ENCODE data around the gene GBGT1. TPM values are rescaled to one million over a fixed set of nuclear protein-coding genes. Genes with fewer than 3 reads are reported as not detected.
A peak's percentile ranks its signal among the peaks of the same experiment; 100 is the strongest.

GBGT1 gene
- total RNA-seq, 1 experiment from 2014 or later = 1.2 TPM

DNA sequence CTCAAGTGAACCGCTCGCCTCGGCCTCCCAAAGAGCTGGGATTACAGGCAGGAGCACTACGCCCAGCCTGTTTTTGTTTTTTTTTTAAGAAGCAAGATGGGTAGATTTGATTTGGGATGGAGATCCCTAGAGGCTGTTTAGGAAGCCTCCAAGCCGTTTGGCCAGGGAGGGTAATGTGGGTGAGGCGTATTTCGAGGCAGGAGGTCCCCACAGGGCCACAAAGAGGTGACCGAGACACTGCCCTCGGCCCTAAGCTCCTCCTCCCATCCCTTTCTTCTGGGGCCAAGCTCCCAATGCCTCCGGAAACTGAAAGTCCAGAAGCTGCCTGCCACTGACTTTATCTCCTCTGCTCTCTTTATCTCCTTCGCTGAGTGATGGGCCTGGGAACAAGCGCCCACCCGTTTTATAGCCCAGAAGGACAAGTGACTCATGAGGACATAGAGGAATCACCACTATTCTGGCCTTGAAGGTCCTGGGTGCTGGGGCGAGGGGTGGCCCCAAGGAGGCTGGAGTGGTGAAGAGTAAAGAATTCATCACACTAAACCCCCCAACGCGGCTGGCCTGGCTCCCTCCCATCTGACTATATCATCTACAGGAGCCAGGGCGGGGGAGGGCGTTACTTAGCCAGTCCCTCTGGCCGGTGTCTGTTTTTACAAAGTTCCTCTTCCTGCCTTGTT, 40.6 kb downstream of the GBGT1 start:
- Histone ChIP-seq H3K4me1 (peaks cover 38% of the 10 kb centered on the region), H3K36me3 (no peaks in the 10 kb centered on the region), H3K9me3 (replicated peaks) (no peaks in the 10 kb centered on the region), H3K27ac (no peak overlapping the region), H3K4me3 (no peak overlapping the region), H3K27me3 (no peaks in the 10 kb centered on the region)
- no peak for DNase-seq

DNA sequence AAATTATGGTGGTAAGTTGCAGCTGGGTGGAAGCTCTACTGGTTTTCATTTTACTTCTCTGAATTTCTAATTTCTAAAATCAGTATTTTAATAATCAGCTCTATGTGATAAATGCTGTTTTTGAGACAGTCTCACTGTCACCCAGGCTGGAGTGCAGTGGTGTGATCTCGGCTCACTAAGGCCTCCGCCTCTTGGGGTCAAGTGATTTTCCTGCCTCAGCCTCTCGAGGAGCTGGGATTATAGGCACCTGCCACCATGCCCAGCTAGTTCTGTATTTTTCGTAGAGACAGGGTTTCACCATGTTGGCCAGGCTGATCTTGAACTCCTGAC, 41.1 kb downstream of the GBGT1 start:
- Histone ChIP-seq H3K36me3 (no peaks in the 10 kb centered on the region), H3K4me1 (peaks cover 37% of the 10 kb centered on the region), H3K9me3 (replicated peaks) (no peaks in the 10 kb centered on the region), H3K4me3 (no peak overlapping the region), H3K27me3 (no peaks in the 10 kb centered on the region), H3K27ac (no peak overlapping the region)
- DNase-seq = no peak

DNA sequence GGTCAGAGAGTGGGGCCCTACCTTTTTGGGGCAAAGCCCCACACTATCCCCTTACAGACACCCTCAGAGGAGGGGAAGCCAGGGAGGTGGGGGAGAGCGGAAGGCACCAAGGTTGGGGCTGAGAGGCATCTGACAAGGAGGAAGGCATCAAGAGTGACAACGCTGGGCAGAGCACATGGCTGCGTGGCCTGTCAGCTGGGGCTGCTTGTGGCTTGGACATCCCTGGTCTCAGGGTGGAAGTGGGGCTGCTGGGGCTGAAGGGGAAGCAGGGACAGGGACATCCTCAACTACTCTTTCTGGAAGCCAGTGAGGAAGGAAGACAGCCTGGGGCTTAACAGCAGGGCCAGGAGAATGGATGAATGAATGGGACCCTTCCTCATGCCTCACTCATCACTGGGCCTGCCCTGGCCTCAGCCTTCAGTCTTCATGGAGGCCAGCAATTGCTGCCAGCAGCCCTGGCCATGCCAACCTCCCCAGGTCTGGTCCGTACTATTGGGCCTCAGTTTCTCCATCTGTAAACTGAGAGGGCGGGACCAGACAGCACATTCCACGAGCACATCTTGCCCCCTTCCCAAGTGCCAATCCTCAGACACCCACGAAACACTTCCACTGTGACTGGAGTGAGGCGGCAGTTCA, 41.7 kb downstream of the GBGT1 start:
- no peak for DNase-seq
- no peaks in the 10 kb centered on the region for H3K27me3 ChIP-seq
- H3K27ac ChIP-seq = no peak overlapping the region
- no peaks in the 10 kb centered on the region for H3K36me3 ChIP-seq
- H3K9me3 ChIP-seq (replicated peaks) = no peaks in the 10 kb centered on the region
- H3K4me1 ChIP-seq = peaks cover 31% of the 10 kb centered on the region
- no peak overlapping the region for H3K4me3 ChIP-seq

DNA sequence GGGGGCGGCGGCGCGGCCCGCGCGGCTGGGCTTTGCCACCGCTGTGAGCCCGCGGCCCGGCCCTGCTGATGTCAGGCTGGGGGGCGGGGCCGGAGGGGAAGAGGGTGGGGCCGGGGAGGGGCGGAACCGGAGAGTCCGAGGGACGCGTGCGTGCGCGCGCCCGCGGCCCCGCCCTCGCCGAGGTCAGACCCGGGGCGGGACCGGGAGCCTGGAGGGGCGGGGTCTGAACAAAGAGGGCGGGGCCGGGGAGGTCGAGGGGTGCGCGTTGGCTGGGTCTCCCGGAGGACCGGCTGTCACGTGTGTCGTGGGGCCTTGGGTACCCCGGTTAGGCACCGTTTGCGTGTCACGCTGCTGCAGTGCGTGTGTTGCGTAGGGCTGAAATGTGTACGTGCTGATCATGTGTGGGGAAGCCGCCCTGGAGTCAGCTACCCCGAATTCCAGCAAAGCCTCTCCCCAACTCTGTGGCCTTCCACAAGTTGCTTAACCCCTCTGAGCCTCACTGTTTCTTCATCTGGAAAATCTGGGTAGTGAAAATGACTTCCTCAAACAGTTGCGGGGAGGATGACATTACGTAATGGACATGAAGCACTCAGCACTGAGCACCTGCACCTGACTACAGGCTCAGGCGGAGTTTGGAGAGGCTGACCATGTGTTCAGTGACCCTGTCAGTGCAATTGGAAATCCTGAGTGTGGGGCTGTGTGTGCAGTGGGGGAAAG, 42.4 kb downstream of the GBGT1 start, which contains the start of gene RALGDS:
RALGDS (minus strand) TSS at position 43 of the 717 bp plus-strand sequence. CDS start 86 bp downstream, outside the sequence.
- DNase-seq = peak; percentile 89 to 93
- no peak within 1 kb of the TSS for H3K27ac ChIP-seq

DNA sequence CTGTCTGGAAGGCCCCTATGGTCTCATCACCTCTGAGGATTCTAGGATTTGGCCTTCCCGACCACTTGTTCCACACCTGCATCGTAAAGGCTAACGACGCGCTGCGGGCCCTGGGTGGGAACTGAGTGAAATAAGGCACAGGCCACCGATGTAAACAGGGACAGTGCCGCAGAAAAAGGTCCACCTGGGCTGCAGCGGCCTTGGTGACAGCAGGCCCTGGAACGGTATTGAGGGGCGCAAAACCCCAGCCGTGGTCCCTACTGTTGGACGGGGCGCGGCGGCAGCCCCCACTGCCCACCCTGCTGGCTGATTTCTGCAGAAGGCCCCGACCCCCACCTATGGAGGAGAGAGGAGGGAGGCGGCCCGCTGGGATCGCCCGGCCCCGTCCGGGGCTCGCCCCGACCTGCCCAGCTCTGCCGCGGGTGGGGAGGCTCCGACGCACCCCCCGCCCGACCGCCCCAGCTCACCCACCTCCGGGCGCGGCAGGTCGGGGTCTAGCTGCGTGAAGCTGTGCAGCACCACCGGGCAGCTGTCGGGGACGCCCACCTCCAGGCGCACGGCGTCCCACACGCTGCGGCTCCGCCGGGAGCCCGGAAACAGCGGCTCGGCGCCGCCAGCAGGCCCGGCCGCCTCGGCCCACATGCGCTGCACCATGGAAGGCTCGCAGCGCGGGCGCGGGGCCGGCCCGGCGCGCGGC, 43.1 kb downstream of the GBGT1 start:
- no peaks in the 10 kb centered on the region for H3K27me3 ChIP-seq
- peak overlapping the region; percentile 65 for H3K4me3 ChIP-seq
- peak in 1 of 2 experiments; percentile 42 for DNase-seq
- H3K9me3 ChIP-seq (replicated peaks) = no peaks in the 10 kb centered on the region
- peaks cover 21% of the 10 kb centered on the region for H3K4me1 ChIP-seq
- H3K36me3 ChIP-seq = no peaks in the 10 kb centered on the region
- no peak overlapping the region for H3K27ac ChIP-seq

More for the DNA sequence above, 42.4 kb downstream of the GBGT1 start, which contains the start of gene RALGDS:
- Histone ChIP-seq H3K9me3 (replicated peaks) (no peaks in the 10 kb centered on the region), H3K4me1 (peaks cover 24% of the 10 kb centered on the region), H3K4me3 (peak within 1 kb of the TSS; percentile 65), H3K27me3 (no peaks in the 10 kb centered on the region), H3K36me3 (no peaks in the 10 kb centered on the region)

DNA sequence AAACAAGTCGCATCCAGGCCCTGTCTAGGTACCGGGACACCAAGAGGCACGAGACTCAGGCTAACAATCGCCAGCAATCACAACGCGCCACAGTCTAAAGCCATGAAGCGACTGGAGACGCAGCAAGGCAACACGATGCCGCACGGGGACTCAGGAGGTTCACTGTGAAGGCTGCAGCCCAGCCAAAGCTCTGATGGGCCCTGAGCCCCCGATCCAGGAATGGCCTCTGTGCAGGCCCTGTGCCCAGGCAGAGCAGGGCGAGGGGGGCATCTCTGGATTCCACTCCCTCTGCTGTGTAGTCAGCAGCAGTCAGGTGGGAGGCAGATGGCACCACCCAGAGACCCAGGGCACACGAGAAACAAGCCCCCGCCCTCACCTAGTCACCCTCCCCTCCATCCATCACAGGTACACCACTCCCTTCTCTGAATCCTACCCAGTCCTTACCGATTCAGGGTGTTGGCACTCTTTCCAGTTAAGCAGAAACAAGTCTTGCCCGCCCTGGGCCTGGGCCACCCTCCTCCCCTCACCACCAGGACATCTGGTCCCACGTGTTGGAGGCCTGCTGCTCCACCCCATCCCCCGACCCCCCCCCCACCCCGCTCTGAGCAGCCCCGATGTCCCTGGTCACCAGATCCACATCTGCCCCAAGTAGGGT, 43.7 kb downstream of the GBGT1 start:
- DNase-seq = peak in 1 of 2 experiments; percentile 46
- no peaks in the 10 kb centered on the region for H3K27me3 ChIP-seq
- H3K4me3 ChIP-seq = peak overlapping the region; percentile 65
- H3K9me3 ChIP-seq (replicated peaks) = no peaks in the 10 kb centered on the region
- no peak overlapping the region for H3K27ac ChIP-seq
- H3K4me1 ChIP-seq = peaks cover 19% of the 10 kb centered on the region
- H3K36me3 ChIP-seq = no peaks in the 10 kb centered on the region

DNA sequence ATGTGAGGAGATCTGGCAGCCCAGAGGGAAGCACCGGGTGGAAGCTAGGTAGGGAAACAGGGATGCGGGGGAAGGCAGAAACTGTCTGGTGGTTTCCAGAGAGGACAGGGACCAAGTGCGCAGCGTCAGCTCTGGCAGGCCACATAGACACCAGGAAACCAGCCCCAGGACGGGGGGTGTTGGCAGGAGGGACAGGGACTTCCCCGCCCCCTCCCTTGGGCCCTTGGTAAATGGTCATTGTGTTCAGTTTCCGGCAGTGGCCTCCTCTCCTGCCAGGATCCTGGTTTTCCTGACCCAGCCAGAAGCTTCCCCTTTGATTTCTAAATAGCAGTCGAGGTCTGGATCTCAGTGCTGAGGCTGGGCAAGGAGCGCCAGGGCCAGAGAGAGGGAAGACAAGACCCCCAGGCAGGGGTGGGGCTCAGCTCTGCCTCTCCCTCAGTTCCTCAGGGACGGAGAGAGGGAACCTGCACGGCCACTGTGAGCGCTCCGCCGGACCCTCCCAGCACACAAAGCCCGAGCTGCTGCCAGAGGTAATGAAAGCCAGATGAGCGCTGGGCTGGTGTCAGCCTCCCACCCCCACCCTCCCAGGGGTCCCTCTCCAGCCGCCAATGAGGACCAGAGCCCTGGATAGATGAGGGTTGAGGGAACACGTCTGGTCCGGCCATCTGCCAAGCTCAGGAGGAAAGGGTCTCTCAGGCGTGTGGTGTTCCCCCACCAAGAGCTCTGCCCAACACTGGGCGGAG, 44.4 kb downstream of the GBGT1 start:
- Histone ChIP-seq H3K4me1 (peaks cover 26% of the 10 kb centered on the region), H3K27ac (no peak overlapping the region)
- DNase-seq = no peak

DNA sequence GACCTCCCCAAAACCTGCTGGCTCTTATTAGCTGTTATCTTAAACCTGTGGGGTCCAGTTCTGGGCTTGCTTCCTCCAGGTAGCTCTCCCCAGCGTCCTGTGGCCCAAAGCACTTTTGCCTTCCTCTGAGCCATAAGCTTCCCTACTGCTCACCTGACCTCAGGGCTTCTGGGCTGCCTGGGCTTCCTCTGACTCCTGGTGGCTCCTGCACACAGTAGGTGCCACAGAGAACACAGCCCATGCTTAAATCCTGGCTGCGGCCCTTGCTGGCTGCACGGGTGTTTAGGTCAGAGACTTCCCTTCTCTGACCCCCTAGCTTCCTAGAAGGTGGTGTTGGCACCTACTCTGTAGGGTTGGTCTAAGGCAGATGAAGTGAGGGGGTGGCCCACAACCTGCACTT, 45.1 kb downstream of the GBGT1 start:
- H3K36me3 ChIP-seq = no peaks in the 10 kb centered on the region
- no peak overlapping the region for H3K4me3 ChIP-seq
- DNase-seq = no peak
- H3K4me1 ChIP-seq = peaks cover 33% of the 10 kb centered on the region
- H3K27me3 ChIP-seq = no peaks in the 10 kb centered on the region
- no peaks in the 10 kb centered on the region for H3K9me3 ChIP-seq (replicated peaks)
- H3K27ac ChIP-seq = no peak overlapping the region

More for the DNA sequence above, 44.4 kb downstream of the GBGT1 start:
- H3K4me3 ChIP-seq = peak overlapping the region; percentile 9; the same call in 1 of the 2 replicates
- H3K9me3 ChIP-seq (replicated peaks) = no peaks in the 10 kb centered on the region
- H3K36me3 ChIP-seq = no peaks in the 10 kb centered on the region
- no peaks in the 10 kb centered on the region for H3K27me3 ChIP-seq

DNA sequence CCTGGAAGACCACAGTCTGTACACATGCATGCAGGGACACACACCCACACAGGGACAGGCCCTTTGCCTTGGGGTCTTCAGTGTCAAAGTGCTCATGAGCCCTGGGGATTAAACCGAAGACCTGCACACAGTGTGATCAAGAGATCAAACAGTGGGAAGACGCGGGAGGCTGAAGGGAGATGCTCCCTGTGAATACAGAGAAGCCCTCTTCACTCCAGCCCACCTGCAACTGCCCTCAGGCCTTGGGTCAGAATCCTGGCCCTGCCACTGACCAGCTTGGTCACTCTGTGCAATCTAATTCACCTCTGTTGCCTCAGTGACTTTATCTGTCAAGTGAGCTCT, 45.6 kb downstream of the GBGT1 start:
- Histone ChIP-seq H3K4me3 (no peak overlapping the region), H3K36me3 (no peaks in the 10 kb centered on the region), H3K27ac (no peak overlapping the region), H3K4me1 (peaks cover 36% of the 10 kb centered on the region), H3K9me3 (replicated peaks) (no peaks in the 10 kb centered on the region), H3K27me3 (no peaks in the 10 kb centered on the region)
- no peak for DNase-seq

DNA sequence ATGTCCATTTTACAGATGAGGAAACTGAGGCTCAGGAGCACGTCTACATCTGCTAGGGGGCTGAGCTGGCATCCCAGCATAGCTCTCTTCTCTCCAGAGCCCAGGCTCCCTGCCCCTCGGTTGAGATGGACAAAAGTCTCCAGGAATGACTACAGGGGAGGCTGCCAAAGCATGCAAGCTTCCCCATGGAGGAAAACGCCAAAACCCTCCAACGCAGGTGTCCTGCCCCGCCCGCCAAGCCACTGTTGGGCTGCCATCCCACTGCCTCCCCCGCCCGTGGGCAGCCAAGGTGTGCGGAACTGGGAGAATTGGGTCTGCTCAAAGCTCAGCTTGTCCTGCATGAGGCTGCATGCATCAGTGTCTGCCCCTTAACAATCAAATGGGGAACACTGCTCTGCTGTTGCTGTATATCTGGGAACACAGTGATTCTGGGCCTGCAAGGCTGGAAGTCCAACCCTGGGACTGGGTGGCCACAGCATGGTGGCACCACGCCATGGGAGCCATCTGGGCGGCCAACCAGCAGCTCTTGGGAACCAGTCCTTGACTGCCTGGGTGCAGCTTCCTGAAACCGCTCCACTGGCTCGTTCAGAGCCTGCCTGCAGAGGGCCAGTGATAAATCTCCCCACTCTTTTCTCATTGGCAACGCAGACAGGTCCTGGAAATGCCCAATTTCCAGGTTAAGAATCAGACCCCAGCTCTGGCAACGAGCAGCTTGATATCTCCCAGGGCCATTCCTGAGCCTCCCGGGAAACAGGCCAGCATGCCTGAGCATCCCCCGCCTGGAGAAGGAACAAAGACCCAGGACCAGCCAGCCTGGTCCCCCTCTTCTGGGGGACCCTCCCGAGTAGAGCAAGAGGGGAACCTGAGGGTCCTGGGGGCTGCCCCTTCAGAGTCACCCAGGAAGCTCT, 46.2 kb downstream of the GBGT1 start:
- DNase-seq = no peak
- Histone ChIP-seq H3K36me3 (no peaks in the 10 kb centered on the region), H3K27me3 (no peaks in the 10 kb centered on the region), H3K9me3 (replicated peaks) (no peaks in the 10 kb centered on the region), H3K27ac (no peak overlapping the region), H3K4me1 (peaks cover 38% of the 10 kb centered on the region), H3K4me3 (no peak overlapping the region)

DNA sequence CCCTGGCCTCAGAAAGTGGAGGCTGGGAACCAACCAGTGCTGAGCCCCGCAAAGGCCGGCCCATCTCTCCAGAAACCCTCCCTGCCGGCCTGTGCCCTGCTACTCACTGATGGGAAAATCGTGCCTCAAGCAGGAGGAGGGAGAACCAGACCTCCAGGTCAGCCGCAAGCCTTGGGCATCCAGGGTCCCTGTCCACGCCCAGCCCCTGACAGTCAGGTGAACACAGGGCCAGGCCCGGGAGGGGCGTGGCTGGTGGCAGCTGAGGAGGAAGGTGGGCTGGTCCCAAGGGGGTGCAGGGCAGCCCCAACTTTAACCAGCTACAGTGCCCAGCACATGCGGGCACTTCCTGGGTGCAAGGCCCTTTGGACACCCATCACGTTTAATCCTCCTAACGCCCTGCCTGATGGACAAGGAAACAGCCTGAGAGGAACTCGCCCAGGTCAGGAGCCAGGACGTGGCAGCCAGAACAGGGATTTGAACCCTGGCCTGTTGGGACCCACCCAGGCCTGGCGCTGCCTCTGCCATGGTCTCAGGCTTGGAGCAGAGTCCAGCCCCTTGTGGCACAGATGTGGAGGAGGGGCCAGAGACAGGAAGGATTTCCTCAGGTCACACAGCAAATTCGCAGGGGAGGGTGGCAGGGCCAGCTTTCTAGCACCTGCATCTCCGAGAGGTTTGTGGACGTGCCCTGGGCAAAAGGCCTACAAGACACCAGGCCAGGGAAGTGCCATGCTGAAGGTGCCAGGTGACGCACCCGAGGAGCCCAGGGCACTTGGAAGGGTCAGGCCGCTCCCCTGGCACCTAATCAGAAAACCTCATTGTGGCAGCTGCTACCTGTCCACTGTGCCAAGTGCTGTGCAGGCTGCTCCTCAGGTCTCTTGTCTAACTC, 47.1 kb downstream of the GBGT1 start:
- H3K4me1 ChIP-seq = peaks cover 37% of the 10 kb centered on the region
- no peak overlapping the region for H3K27ac ChIP-seq

DNA sequence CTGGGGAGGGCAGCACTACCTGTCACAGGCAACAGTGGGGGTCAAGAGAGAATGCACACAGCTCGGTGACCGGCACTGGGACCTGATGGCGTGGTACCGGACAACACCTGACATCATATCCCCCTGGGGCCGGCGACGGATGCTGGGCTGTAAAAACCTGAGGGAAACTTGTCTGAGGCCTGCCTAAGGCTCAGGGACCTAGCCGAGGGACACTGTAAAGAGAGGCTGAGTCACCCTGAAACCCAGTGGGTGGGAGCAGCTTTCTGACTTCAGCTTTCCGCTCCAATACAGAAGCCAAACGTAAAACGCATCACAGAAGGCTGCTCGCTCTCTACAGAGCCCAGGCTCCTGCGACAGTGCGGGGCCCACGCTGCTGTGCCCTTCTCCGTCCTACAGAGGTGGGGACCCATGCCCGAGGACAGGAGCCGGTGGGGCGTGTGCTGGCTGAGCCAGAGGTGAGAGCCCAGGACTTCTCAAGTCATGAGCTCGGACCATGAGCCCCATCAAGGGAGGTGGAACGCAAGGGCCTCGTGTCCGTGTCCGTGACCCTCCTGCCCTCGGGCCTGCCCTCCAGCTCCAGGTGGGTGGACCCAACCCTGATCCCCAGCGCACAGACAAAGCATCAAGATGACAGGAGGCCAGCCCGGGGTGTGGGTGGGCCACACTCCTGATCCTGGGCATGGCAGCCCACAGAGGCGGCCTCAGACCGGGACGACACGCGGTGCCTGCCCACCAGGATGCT, 47.9 kb downstream of the GBGT1 start:
- no peak overlapping the region for H3K4me3 ChIP-seq
- DNase-seq = no peak
- no peaks in the 10 kb centered on the region for H3K36me3 ChIP-seq
- peaks cover 33% of the 10 kb centered on the region for H3K4me1 ChIP-seq
- H3K9me3 ChIP-seq (replicated peaks) = no peaks in the 10 kb centered on the region
- no peak overlapping the region for H3K27ac ChIP-seq
- no peaks in the 10 kb centered on the region for H3K27me3 ChIP-seq

More for the DNA sequence above, 47.1 kb downstream of the GBGT1 start:
- Histone ChIP-seq H3K36me3 (no peaks in the 10 kb centered on the region), H3K27me3 (no peaks in the 10 kb centered on the region), H3K9me3 (replicated peaks) (no peaks in the 10 kb centered on the region), H3K4me3 (no peak overlapping the region)
- DNase-seq = no peak
